ENCODE results near the gene DDX1. TPM values are rescaled to one million over a fixed set of nuclear protein-coding genes. Genes with fewer than 3 reads are reported as not detected.

The DDX1 gene
- total and polyA plus RNA-seq, 2 donors (not counting 1 experiment from before 2014, with no cell fraction given): 13.2 to 52.6 TPM

GRCh38 chr2:15656090-15656489 lies 64.4 kb downstream of the DDX1 start:
- intact Hi-C loops (cut with micrococcal nuclease): no loop called here
- Histone ChIP-seq H3K27ac (ENCODE audit: low read length in 2 of 2) (no peak overlapping the region), H3K4me3 (ENCODE audit: control extremely low read depth in 1 of 5, extremely low read depth in 1 of 5, insufficient read depth in 1 of 5, low read depth in 2 of 5, low read length in 4 of 5) (no peak overlapping the region), H2AFZ (ENCODE audit: insufficient read depth, low read depth, low read length, poor library complexity, severe bottlenecking) (no peak overlapping the region), H3K4me1 (ENCODE audit: control insufficient read depth in 2 of 2, insufficient read depth in 2 of 2, low read length in 2 of 2) (no peaks in the 10 kb centered on the region), H3K79me2 (ENCODE audit: control insufficient read depth, insufficient read depth, low read length) (no peaks in the 10 kb centered on the region), H3K4me2 (replicated peaks; ENCODE audit: low read depth, low read length, poor library complexity, severe bottlenecking) (no peak overlapping the region), H3K9me3 (ENCODE audit: control extremely low read depth in 1 of 3, control insufficient read depth in 2 of 3, insufficient read depth in 1 of 3, low read length in 2 of 3) (no peaks in the 10 kb centered on the region), H3K27me3 (replicated peaks in 1 of 4; ENCODE audit: control extremely low read depth in 1 of 4, control insufficient read depth in 3 of 4, insufficient read depth in 4 of 4, low read length in 3 of 4) (no peaks in the 10 kb centered on the region), H3K9ac (ENCODE audit: low read length) (no peak overlapping the region), H4K20me1 (ENCODE audit: control insufficient read depth, insufficient read depth, low read length, poor library complexity, severe bottlenecking) (no peaks in the 10 kb centered on the region), H3K36me3 (replicated peaks in 1 of 2; ENCODE audit: control extremely low read depth in 1 of 2, control insufficient read depth in 1 of 2, extremely low read depth in 1 of 2, insufficient read depth in 2 of 2, low read length in 1 of 2) (no peaks in the 10 kb centered on the region)
- Mint-ChIP-seq H3K4me1 (no peaks in the 10 kb centered on the region), H3K27me3 (no peaks in the 10 kb centered on the region), H3K27ac (no peak overlapping the region), H3K4me3 (no peak overlapping the region), H3K9me3 (ENCODE audit: insufficient read depth) (no peaks in the 10 kb centered on the region)
- CTCF ChIA-PET: no interaction called here
- 100% methylated on average over 3 of the region's 8 CpGs for WGBS (ENCODE audit: insufficient coverage)
- ATAC-seq (ENCODE audit: low read depth): no peak
- TF ChIP-seq CTCF (IDR thresholded peaks at IDR 0.05) (no peak), EZH2 (IDR thresholded peaks at IDR 0.05; ENCODE audit: borderline replicate concordance, insufficient read depth, low read depth, low read length, poor library complexity, severe bottlenecking) (no peak)
- no peak for DNase-seq
- POLR2A ChIA-PET: no interaction called here

DNA sequence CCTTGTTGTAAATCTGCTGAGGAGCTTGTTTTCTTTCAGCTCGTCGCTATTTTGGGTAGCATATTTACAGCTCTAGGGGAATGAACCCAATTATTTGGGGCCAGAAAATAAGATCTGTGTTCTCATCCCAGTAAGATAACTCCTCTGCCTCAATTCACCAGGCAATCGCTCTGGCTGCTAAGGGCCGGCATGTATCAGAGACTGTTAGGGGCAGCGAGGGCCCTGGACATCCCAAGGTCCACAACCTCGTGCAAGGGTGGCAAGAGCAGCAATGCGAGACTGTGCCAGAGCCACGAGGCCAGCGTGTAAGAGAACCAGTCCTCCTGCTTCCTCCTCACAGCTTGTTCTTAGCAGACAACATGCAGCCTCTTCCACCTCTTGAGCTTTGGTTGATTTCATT lies 66.1 kb downstream of the DDX1 start:
- no peak overlapping the region for H3K27ac ChIP-seq (ENCODE audit: low read length in 2 of 2)
- POLR2A ChIA-PET: no interaction called here
- no peaks in the 10 kb centered on the region for H4K20me1 ChIP-seq (ENCODE audit: control insufficient read depth, insufficient read depth, low read length, poor library complexity, severe bottlenecking)

More for the DNA sequence above, 66.1 kb downstream of the DDX1 start:
- Mint-ChIP-seq H3K27me3 (no peaks in the 10 kb centered on the region), H3K9me3 (ENCODE audit: insufficient read depth) (no peaks in the 10 kb centered on the region), H3K4me1 (no peaks in the 10 kb centered on the region), H3K4me3 (no peak overlapping the region), H3K27ac (no peak overlapping the region)
- TF ChIP-seq EZH2 (IDR thresholded peaks at IDR 0.05; ENCODE audit: borderline replicate concordance, insufficient read depth, low read depth, low read length, poor library complexity, severe bottlenecking) (no peak), CTCF (IDR thresholded peaks at IDR 0.05) (no peak)
- intact Hi-C loops (cut with micrococcal nuclease): no loop called here
- CTCF ChIA-PET: no interaction called here
- Histone ChIP-seq H3K27me3 (replicated peaks in 1 of 4; ENCODE audit: control extremely low read depth in 1 of 4, control insufficient read depth in 3 of 4, insufficient read depth in 4 of 4, low read length in 3 of 4) (no peaks in the 10 kb centered on the region), H3K4me1 (ENCODE audit: control insufficient read depth in 2 of 2, insufficient read depth in 2 of 2, low read length in 2 of 2) (no peaks in the 10 kb centered on the region), H3K9me3 (ENCODE audit: control extremely low read depth in 1 of 3, control insufficient read depth in 2 of 3, insufficient read depth in 1 of 3, low read length in 2 of 3) (no peaks in the 10 kb centered on the region), H2AFZ (ENCODE audit: insufficient read depth, low read depth, low read length, poor library complexity, severe bottlenecking) (no peak overlapping the region), H3K4me2 (replicated peaks; ENCODE audit: low read depth, low read length, poor library complexity, severe bottlenecking) (no peak overlapping the region), H3K79me2 (ENCODE audit: control insufficient read depth, insufficient read depth, low read length) (no peaks in the 10 kb centered on the region), H3K36me3 (replicated peaks in 1 of 2; ENCODE audit: control extremely low read depth in 1 of 2, control insufficient read depth in 1 of 2, extremely low read depth in 1 of 2, insufficient read depth in 2 of 2, low read length in 1 of 2) (no peaks in the 10 kb centered on the region), H3K4me3 (ENCODE audit: control extremely low read depth in 1 of 5, extremely low read depth in 1 of 5, insufficient read depth in 1 of 5, low read depth in 2 of 5, low read length in 4 of 5) (no peak overlapping the region), H3K9ac (ENCODE audit: low read length) (no peak overlapping the region)
- 91% methylated on average over 6 of the region's 9 CpGs for WGBS (ENCODE audit: insufficient coverage)
- ATAC-seq (ENCODE audit: low read depth): no peak
- DNase-seq: no peak
